ENCODE results near the gene SLC11A1.
A peak's percentile ranks its signal among the peaks of the same experiment; 100 is the strongest.

Gene SLC11A1

GRCh38 chr2:218367415-218368149 is 14.5 kb upstream of the SLC11A1 start:
- DNase-seq: peak; percentile 65

GRCh38 chr2:218368150-218368528 is 13.9 kb upstream of the SLC11A1 start:
- no peak for DNase-seq

GRCh38 chr2:218368621-218369153 is 13.4 kb upstream of the SLC11A1 start:
- no peak for DNase-seq

GRCh38 chr2:218369330-218369729 is 12.7 kb upstream of the SLC11A1 start:
- no peak for DNase-seq

GRCh38 chr2:218370410-218371063 is 11.5 kb upstream of the SLC11A1 start:
- DNase-seq: no peak

GRCh38 chr2:218371983-218372350 is 10.1 kb upstream of the SLC11A1 start:
- DNase-seq: no peak

- no peak for DNase-seq
These were observed 7.3 kb upstream of the SLC11A1 start for GRCh38 chr2:218374795-218375194.

- DNase-seq: no peak
These were observed 6.9 kb upstream of the SLC11A1 start for GRCh38 chr2:218375212-218375611.

GRCh38 chr2:218378053-218378452 is 4.0 kb upstream of the SLC11A1 start:
- no peak for DNase-seq

GRCh38 chr2:218382785-218383184 is 712 bp downstream of the SLC11A1 start:
- no peak for DNase-seq

GRCh38 chr2:218383892-218384519 is 1.9 kb downstream of the SLC11A1 start:
- DNase-seq: no peak

GRCh38 chr2:218384975-218385374 is 2.9 kb downstream of the SLC11A1 start:
- DNase-seq: no peak

- no peak for DNase-seq
These were observed 4.7 kb downstream of the SLC11A1 start for GRCh38 chr2:218386505-218387368.

- DNase-seq: no peak
These were observed 5.5 kb downstream of the SLC11A1 start for GRCh38 chr2:218387369-218388194.

GRCh38 chr2:218389333-218390150 is 7.5 kb downstream of the SLC11A1 start:
- no peak for DNase-seq

GRCh38 chr2:218391202-218391601 is 9.1 kb downstream of the SLC11A1 start:
- no peak for DNase-seq

GRCh38 chr2:218392459-218392858 is 10.4 kb downstream of the SLC11A1 start:
- no peak for DNase-seq

- DNase-seq: no peak
These were observed 10.9 kb downstream of the SLC11A1 start for GRCh38 chr2:218392891-218393462.

GRCh38 chr2:218393750-218394290 is 11.7 kb downstream of the SLC11A1 start:
- no peak for DNase-seq

- DNase-seq: no peak
These were observed 12.4 kb downstream of the SLC11A1 start for GRCh38 chr2:218394298-218395089.
